Erythroblast (primary cell): ENCODE data around the gene VAV3.

Experiments used
- GATA1 ChIP-seq: IDR thresholded peaks from 2 replicates; pipeline ENCODE4 v1.6.1; 2011; ENCODE audit warnings: low read depth, mild to moderate bottlenecking, control low read depth, low read length, moderate library complexity
- POLR2A ChIP-seq: IDR thresholded peaks from 2 replicates; pipeline ENCODE4 v1.6.1; 2011; ENCODE audit warnings: mild to moderate bottlenecking, low read length

DNA sequence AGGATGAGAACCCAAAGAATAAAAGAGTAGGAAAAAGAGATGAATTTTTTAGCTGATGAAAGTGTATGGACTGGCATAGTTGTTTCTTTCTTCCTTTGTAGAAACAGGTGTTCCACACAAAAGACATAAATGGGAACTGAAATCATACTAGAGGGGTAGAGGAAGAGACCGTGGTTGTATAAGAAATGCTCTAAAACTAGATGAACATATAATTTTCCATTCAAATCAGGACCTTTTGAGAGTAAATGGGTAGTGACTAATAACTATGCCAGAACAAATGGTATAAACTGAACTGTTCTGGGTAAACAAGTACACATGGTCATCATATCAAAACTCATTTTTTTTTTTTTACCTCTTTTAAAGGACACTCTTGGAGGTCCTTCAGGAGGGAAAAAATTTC, 344.2 kb downstream of the VAV3 start:
- TF ChIP-seq POLR2A (no peak), GATA1 (no peak)
